Urinary bladder (tissue), 4 donors: Measurements from ENCODE around the gene USP15. TPM values are rescaled to one million over a fixed set of nuclear protein-coding genes. Genes with fewer than 3 reads are reported as not detected.

Source experiments
- DNase-seq: peaks from one replicate; pipeline ENCODE4 v3.0.0-alpha.2; 2015; ENCODE audit errors: extremely low spot score
- H3K27ac ChIP-seq: one replicate; pipeline ENCODE4 v1.5.1; 2013; ENCODE audit warnings: low read depth, mild to moderate bottlenecking, moderate library complexity
- H3K36me3 ChIP-seq: one replicate; pipeline ENCODE4 v1.6.1; 2013; ENCODE audit warnings: mild to moderate bottlenecking, moderate library complexity; ENCODE audit not compliant: insufficient read depth
- H3K4me1 ChIP-seq: one replicate; pipeline ENCODE4 v1.6.1; 2013; ENCODE audit warnings: mild to moderate bottlenecking, moderate library complexity; ENCODE audit not compliant: insufficient read depth
- H3K4me3 ChIP-seq: one replicate; pipeline ENCODE4 v1.5.1; 2013; ENCODE audit warnings: low read depth, low read length
- WGBS: extraction: QIAGEN DNeasy Blood & Tissue Kit; methylation state at CpG from one replicate; pipeline ENCODE4 v1.1.7; 2013; 5-methylcytosine and 5-hydroxymethylcytosine counted together
- polyA plus RNA-seq: library from polyadenylated mRNA; stranded (reverse); fragments of 200-250 nt; gene quantifications from one replicate; pipeline ENCODE4 v1.2.3, GENCODE V29; 2013
- total RNA-seq: library from RNA; depleted of rRNA; stranded (reverse); fragments of >200 nt; gene quantifications from one replicate; pipeline ENCODE4 v1.2.3, GENCODE V29; 2014
- donor health status: healthy with polysubstance abuse.
- donor health status: healthy.

The USP15 gene
- total and polyA plus RNA-seq, 2 donors = 31.9 to 135 TPM

DNA sequence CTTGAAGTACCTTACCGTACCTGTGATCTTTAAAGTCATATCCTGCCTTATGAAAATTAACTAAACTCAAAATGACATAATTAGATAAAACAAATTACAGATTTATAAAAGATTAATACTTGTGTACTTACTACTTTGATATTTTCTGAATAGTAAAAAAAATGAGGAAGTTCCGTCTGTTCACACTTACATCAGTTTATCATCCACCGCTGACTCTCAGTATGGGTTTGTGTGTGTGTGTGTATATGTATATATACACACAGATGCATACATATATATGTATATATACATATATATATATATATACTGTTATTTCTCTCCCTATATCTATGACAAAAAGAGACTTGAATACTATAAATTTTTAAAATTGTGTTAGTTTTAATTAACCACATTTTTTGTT is 141.4 kb downstream of the USP15 start:
- Histone ChIP-seq H3K36me3 (peaks cover 10% of the 10 kb centered on the region), H3K4me3 (no peak overlapping the region), H3K27ac (no peak overlapping the region), H3K4me1 (no peaks in the 10 kb centered on the region)
- no peak for DNase-seq
- 94% methylated on average over 3 of the region's 3 CpGs for WGBS

DNA sequence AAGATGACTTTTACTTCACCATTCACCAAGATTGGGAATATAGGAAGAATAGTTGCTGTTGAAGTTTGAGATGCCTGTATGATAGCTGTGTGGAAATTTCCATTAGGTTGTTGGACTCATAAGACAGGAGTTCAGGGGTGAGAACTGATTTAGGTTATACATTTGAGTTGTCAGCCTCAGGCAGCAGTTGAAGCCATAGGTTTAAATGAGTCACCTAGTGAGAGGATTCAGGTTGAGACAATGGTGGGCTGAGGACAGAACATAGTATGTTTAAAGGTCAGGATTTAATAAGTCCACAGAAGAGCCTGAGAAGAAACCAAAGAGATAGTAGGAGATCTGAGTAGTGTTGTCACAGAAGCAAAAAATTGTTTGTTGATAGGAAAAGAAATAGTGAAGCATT is 142.8 kb downstream of the USP15 start:
- H3K4me3 ChIP-seq = no peak overlapping the region
- H3K36me3 ChIP-seq = peaks cover 8% of the 10 kb centered on the region
- DNase-seq = no peak
- H3K4me1 ChIP-seq = no peaks in the 10 kb centered on the region
- H3K27ac ChIP-seq = no peak overlapping the region

- 80% methylated on average over 1 of the region's 1 CpG for WGBS
- no peak overlapping the region for H3K27ac ChIP-seq
- no peaks in the 10 kb centered on the region for H3K4me1 ChIP-seq
- no peak for DNase-seq
- peaks cover 3% of the 10 kb centered on the region for H3K36me3 ChIP-seq
- no peak overlapping the region for H3K4me3 ChIP-seq
Observed at GRCh38 chr12:62407587-62407986, 147.4 kb downstream of the USP15 start.

GRCh38 chr12:62409068-62409467 is 148.9 kb downstream of the USP15 start:
- WGBS = 91% methylated on average over 3 of the region's 3 CpGs
- DNase-seq = no peak
- Histone ChIP-seq H3K4me1 (no peaks in the 10 kb centered on the region), H3K36me3 (no peaks in the 10 kb centered on the region), H3K4me3 (no peak overlapping the region), H3K27ac (no peak overlapping the region)

DNA sequence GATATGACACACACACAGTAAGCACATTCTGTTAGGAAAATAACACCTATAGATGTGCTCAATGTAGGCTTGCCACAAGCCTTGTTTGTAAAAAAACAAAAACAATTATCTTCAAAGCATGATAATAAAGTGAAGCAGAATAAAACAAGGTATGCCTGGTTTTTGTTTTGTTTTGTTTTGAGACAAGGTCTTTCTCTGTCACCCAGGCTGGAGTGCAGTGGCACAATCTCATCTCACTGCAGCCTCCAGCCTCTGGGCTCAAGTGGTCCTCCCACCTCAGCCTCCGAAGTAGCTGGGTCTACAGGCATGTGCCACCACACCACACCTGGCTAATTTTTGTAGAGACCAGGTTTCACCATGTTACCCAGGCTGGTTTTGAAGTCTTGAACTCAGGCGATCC is 154.0 kb downstream of the USP15 start:
- DNase-seq = no peak
- H3K27ac ChIP-seq = no peak overlapping the region
- no peaks in the 10 kb centered on the region for H3K4me1 ChIP-seq
- H3K4me3 ChIP-seq = no peak overlapping the region
- no peaks in the 10 kb centered on the region for H3K36me3 ChIP-seq
- 98% methylated on average over 2 of the region's 2 CpGs for WGBS

DNA sequence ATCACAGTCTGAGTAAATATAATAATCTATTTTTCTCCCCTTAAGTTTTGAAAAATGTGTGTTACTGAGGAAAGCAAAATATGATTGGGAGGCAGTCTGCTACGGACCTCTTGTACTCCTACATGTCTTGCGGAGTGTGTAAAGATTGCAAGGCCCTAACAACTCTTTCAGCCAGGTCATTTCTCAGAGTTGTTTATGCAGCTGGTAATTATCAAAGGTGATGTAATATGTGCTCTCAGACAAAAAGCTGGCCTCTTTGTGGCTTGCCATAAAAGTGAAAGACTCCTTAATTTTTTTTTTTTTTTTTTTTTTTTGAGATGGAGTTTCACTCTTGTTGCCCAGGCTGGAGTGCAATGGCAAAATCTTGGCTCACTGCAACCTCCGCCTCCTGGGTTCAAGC is 165.9 kb downstream of the USP15 start:
- H3K36me3 ChIP-seq = no peaks in the 10 kb centered on the region
- 92% methylated on average over 3 of the region's 3 CpGs for WGBS
- no peak overlapping the region for H3K4me3 ChIP-seq
- DNase-seq = no peak
- H3K27ac ChIP-seq = no peak overlapping the region
- H3K4me1 ChIP-seq = no peaks in the 10 kb centered on the region

DNA sequence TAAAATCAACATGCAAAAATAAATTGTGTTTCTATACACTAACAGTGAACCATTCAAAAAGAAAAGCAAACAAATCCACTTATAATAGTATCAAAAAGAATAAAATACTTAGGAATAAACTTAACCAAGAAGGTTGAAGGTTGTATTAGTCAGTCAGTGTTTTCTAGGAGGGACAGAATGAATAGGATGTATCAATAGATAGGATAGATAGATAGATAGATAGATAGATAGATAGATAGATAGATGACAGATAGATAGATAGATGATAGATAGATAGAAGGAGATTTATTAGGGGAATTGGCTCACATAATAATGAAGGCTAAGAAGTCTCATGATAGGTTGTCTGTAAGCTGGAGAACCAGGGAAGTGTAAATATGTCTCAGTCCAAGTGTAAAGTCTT is 169.3 kb downstream of the USP15 start:
- DNase-seq = no peak
- no peaks in the 10 kb centered on the region for H3K4me1 ChIP-seq
- no peaks in the 10 kb centered on the region for H3K36me3 ChIP-seq
- H3K27ac ChIP-seq = no peak overlapping the region
- no peak overlapping the region for H3K4me3 ChIP-seq

DNA sequence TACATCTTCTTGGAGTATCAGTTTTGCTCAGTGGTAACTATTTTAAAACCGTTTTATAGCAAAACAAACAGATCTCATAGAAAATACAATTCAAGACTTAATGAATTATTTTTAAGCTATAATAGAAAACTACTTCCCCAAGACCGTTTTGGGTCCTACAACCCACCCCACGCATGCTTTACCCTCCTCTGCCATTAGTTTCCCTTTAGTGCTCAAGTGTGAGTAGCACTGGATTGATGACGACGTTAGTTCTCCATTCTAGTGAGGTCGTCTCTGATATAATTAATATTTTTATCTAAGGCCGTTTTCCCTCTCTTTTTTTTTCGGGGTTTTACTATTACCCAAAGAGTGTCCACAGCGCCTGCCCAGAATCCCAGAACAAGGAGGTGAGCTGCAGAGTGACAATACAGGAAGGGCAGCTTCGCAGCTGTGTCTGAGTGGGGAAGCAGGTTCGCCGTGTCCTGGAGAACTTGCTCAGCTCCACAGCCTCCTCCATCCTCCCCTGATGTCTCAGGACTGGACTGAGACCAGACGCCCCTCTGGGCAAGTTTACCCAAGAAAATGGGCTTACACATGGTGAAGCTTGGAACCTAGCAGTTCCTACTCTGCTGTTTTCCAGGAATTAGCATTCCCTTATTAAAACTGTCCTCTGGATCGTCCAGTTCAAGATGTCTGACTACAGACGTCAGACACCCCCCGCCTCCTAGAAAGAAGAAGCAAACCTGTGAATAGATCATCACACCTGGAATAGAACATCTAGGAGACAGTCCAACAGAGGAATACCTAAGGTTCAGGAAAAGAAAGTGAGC is 174.5 kb downstream of the USP15 start:
- no peaks in the 10 kb centered on the region for H3K4me1 ChIP-seq
- peak overlapping the region; percentile 38 for H3K4me3 ChIP-seq
- WGBS = 40% methylated on average over 16 of the region's 16 CpGs
- no peaks in the 10 kb centered on the region for H3K36me3 ChIP-seq
- H3K27ac ChIP-seq = no peak overlapping the region
- no peak for DNase-seq

DNA sequence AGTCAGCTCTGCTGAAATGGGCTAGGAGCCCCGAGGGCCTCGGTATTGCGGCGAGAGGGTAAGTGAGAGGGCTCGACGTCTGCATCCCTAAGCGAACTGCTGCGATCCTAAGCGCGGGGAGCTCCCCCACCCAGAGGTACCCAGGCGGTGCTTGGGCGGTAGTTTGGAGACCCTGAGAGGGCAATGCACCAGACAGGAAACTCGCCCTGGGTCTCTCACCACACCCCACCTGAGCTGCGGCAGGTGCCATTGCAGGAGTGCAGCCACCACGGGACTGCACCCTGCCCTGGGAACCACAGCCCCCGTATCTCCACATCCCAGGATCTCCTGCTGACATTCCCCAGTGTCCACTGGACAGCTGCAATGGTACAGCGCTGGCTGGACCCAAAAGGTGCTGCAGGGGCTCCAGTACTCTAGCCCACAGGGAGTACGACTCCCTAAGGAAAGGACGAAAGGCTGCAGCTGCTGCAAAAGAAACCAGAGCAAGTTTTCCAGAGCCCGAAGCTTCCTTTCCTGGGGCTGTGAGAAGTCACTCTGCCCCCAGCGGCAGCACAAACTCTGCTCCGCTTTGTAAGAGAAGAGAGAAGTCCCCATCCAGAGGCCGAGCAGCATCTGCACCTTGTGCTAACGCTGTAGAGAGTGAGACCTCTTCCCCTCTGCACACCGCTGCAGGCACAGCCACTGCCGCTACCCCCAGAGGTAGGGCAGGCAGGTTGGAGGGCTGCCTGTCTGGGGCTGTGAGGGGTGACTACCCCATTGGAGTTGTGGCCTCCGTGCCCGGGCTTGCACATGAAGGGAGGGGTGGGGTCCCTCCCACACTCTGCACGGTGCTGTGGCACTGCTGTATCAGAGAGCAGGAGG is 175.3 kb downstream of the USP15 start:
- WGBS = under 1% methylated on average over 29 of the region's 29 CpGs
- DNase-seq = peak; percentile 23
- Histone ChIP-seq H3K36me3 (no peaks in the 10 kb centered on the region), H3K4me1 (no peaks in the 10 kb centered on the region), H3K4me3 (peak overlapping the region; percentile 38), H3K27ac (no peak overlapping the region)

GRCh38 chr12:62436164-62436503 is 175.9 kb downstream of the USP15 start:
- Histone ChIP-seq H3K27ac (no peak overlapping the region), H3K36me3 (no peaks in the 10 kb centered on the region), H3K4me1 (no peaks in the 10 kb centered on the region), H3K4me3 (no peak overlapping the region)
- DNase-seq = no peak
- 68% methylated on average over 12 of the region's 12 CpGs for WGBS

DNA sequence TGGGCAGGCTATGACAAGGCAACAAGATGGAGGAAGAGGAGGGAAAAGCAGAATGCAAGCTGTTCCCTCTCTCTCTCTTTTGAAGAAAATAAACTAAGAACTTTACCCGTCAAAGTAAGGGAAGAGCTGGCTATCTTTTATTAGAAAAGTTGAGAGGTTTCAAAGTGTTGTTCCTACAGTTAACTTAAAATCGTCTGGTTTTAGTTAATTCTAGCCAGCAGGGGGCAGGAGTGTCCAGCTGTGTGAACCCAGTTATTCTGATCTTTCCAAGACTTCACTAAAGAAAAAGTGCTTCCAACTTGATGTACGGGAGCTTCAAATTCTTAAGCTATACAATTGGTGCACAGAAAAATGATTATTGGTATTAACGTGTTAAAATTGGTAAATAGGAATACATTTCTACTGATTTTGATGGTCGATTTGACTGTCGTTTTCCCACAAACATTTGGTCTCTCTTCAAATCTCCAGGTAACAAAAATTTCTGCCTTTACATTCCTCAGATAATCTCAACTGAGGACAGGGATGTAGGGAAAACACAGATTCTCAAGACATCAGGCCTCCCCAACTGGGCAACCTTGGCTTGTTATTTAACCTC is 178.0 kb downstream of the USP15 start:
- WGBS = 12% methylated on average over 6 of the region's 6 CpGs
- no peaks in the 10 kb centered on the region for H3K36me3 ChIP-seq
- no peak for DNase-seq
- no peak overlapping the region for H3K27ac ChIP-seq
- no peak overlapping the region for H3K4me3 ChIP-seq
- H3K4me1 ChIP-seq = no peaks in the 10 kb centered on the region

- WGBS = 19% methylated on average over 2 of the region's 2 CpGs
- Histone ChIP-seq H3K36me3 (no peaks in the 10 kb centered on the region), H3K4me1 (no peaks in the 10 kb centered on the region), H3K4me3 (no peak overlapping the region), H3K27ac (no peak overlapping the region)
- no peak for DNase-seq
Observed at GRCh38 chr12:62446754-62447452, 186.7 kb downstream of the USP15 start.

DNA sequence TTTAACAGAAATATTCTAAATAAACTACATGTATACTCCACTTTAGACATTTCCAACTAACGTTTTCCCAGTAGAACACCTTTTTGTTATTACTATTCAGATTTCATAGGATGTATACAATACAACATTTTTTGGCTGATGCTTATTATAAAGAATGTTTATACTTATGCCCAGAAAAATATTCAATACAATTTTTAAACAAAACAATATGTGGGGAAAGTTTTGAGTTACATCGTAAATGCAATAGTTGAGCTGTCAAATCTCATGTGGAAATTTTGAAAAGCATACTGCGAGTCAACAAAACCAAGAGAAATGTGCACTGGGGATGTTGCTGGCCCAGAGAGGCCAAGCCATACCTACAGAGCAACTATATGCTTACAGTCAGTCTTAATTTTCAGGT is 188.2 kb downstream of the USP15 start:
- Histone ChIP-seq H3K36me3 (no peaks in the 10 kb centered on the region), H3K27ac (no peak overlapping the region), H3K4me3 (no peak overlapping the region), H3K4me1 (no peaks in the 10 kb centered on the region)
- no peak for DNase-seq
- whole genome bisulfite sequencing = 81% methylated on average over 3 of the region's 3 CpGs
